Neural progenitor cell (in vitro differentiated cells): ENCODE data around the gene DYSF.

ENCODE experiments used
- EZH2 ChIP-seq: fragments of 200-600 bp; sonication (generic); IDR thresholded peaks from 2 replicates; pipeline ENCODE4 v1.6.1; 2017; ENCODE audit warnings: antibody characterized with exemption, mild to moderate bottlenecking, moderate library complexity
- EZH2phosphoT487 ChIP-seq: fragments of 200-600 bp; sonication (generic); IDR thresholded peaks from 2 replicates; pipeline ENCODE4 v1.6.1; 2017; ENCODE audit warnings: antibody characterized with exemption
- TF ChIP-seq, protein P1 (sequence below): fragments of 200-600 bp; sonication (generic); IDR thresholded peaks from 2 replicates; pipeline ENCODE4 v1.5.1; 2017; ENCODE audit warnings: antibody characterized with exemption, mild to moderate bottlenecking

DNA sequence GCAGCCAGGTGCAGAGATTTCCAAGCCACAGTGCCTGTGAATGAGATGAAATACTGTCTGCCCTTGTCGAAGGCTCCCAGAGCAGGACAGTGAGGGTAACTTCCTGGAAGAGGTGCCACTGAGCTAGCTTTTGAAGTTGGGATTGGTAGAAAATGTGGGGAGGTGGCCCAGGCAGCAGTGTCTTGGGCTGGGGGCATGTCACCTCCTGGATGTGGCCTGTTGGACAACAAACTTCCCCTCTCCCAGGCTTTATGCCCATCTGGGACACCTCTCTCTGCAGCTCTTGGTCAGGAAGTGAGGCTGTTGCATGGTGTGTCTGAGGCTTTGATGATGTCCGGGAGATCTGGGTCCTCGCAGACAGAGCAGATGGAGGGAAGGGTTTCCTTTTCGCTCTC is 151.4 kb downstream of the DYSF start:
- TF ChIP-seq, protein P1, sequence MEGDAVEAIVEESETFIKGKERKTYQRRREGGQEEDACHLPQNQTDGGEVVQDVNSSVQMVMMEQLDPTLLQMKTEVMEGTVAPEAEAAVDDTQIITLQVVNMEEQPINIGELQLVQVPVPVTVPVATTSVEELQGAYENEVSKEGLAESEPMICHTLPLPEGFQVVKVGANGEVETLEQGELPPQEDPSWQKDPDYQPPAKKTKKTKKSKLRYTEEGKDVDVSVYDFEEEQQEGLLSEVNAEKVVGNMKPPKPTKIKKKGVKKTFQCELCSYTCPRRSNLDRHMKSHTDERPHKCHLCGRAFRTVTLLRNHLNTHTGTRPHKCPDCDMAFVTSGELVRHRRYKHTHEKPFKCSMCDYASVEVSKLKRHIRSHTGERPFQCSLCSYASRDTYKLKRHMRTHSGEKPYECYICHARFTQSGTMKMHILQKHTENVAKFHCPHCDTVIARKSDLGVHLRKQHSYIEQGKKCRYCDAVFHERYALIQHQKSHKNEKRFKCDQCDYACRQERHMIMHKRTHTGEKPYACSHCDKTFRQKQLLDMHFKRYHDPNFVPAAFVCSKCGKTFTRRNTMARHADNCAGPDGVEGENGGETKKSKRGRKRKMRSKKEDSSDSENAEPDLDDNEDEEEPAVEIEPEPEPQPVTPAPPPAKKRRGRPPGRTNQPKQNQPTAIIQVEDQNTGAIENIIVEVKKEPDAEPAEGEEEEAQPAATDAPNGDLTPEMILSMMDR: no peak
- no peak for TF ChIP-seq EZH2
- TF ChIP-seq EZH2phosphoT487: no peak
